ENCODE measurements around the gene LILRA6.

GRCh38 chr19:54206831-54207177 lies 35.8 kb downstream of the LILRA6 start:
- TF ChIP-seq CTCF (IDR thresholded peaks at IDR 0.05) (no peak), POLR2AphosphoS5 (IDR thresholded peaks at IDR 0.05; ENCODE audit: low read depth, low read length) (0 out of 2 replicates have a peak, but pooled peaks have one; percentile 65), TCF7L2 (IDR thresholded peaks at IDR 0.05; ENCODE audit: low read depth, low read length) (no peak)
